H1 (cell line): ENCODE results near the gene CEP250.

Experiments
- EP300 ChIP-seq, 2 experiments: IDR thresholded peaks; 1 replicate in 1 of 2; 2 replicates in 1 of 2; pipeline ENCODE4 v1.6.1; 2011 to 2012; ENCODE audit warnings: low read depth in 2 of 2, low read length in 2 of 2, mild to moderate bottlenecking in 2 of 2, borderline replicate concordance in 1 of 2, inconsistent platforms in 1 of 2, moderate library complexity in 1 of 2
- POLR2A ChIP-seq, 2 experiments: IDR thresholded peaks; 1 replicate in 1 of 2; 2 replicates in 1 of 2; pipeline ENCODE4 v1.6.1; 2011; ENCODE audit warnings: low read depth in 2 of 2, low read length in 2 of 2, mild to moderate bottlenecking in 2 of 2; ENCODE audit errors: control extremely low read depth in 1 of 2
- POLR2AphosphoS5 ChIP-seq: IDR thresholded peaks from 2 replicates; pipeline ENCODE4 v1.6.1; 2011; ENCODE audit warnings: low read depth, low read length
- SIX5 ChIP-seq: IDR thresholded peaks from 2 replicates; pipeline ENCODE4 v1.6.1; 2011; ENCODE audit warnings: mild to moderate bottlenecking, low read depth, low read length
- TAF1 ChIP-seq: IDR thresholded peaks from 2 replicates; pipeline ENCODE4 v1.6.1; 2011; ENCODE audit warnings: mild to moderate bottlenecking, low read depth, low read length
- TCF12 ChIP-seq: IDR thresholded peaks from 2 replicates; pipeline ENCODE4 v1.6.1; 2011; ENCODE audit warnings: low read depth, mild to moderate bottlenecking, low read length
- TF ChIP-seq, protein P1 (sequence below), 3 experiments: IDR thresholded peaks; 1 replicate in 2 of 3; 2 replicates in 1 of 3; pipeline versions ENCODE4 v1.5.1 to v1.6.1; 2011; ENCODE audit warnings: low read length in 3 of 3, mild to moderate bottlenecking in 3 of 3, inconsistent platforms in 2 of 3, low read depth in 1 of 3, moderate library complexity in 1 of 3; ENCODE audit not compliant: insufficient read depth in 1 of 3; ENCODE audit errors: control extremely low read depth in 1 of 3

DNA sequence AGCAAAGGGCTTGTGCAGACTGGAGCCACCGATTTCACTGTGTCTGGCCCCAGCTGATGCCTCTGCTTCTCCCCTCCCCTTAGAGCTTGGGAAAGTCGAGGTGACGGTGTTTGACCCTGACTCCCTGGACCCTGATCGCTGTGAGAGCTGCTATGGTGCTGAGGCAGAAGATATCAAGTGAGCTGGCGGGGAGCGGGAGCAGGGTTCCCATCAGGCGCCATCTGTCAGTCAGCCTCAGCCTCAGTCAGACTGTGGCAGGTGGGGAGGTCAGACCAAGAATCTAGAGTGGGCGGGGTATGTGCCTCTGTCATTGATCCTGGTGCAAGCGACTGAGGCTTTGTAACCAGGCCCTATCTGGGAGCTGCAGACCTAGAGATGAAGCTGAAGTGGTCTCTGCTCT, 91.9 kb downstream of the CEP250 start:
- TF ChIP-seq, protein P1, sequence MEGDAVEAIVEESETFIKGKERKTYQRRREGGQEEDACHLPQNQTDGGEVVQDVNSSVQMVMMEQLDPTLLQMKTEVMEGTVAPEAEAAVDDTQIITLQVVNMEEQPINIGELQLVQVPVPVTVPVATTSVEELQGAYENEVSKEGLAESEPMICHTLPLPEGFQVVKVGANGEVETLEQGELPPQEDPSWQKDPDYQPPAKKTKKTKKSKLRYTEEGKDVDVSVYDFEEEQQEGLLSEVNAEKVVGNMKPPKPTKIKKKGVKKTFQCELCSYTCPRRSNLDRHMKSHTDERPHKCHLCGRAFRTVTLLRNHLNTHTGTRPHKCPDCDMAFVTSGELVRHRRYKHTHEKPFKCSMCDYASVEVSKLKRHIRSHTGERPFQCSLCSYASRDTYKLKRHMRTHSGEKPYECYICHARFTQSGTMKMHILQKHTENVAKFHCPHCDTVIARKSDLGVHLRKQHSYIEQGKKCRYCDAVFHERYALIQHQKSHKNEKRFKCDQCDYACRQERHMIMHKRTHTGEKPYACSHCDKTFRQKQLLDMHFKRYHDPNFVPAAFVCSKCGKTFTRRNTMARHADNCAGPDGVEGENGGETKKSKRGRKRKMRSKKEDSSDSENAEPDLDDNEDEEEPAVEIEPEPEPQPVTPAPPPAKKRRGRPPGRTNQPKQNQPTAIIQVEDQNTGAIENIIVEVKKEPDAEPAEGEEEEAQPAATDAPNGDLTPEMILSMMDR (IDR thresholded peaks at IDR 0.05; ENCODE audit: control extremely low read depth in 1 of 3, insufficient read depth in 1 of 3, low read depth in 1 of 3, low read length in 3 of 3) = no peak
- no peak for TF ChIP-seq POLR2A (IDR thresholded peaks at IDR 0.05; ENCODE audit: control extremely low read depth in 1 of 2, low read depth in 2 of 2, low read length in 2 of 2)
- no peak for TF ChIP-seq EP300 (IDR thresholded peaks at IDR 0.05; ENCODE audit: borderline replicate concordance in 1 of 2, low read depth in 2 of 2, low read length in 2 of 2)
- no peak for TF ChIP-seq TCF12
- TF ChIP-seq TAF1 = no peak
- no peak for TF ChIP-seq POLR2AphosphoS5
- TF ChIP-seq SIX5 = no peak
